ENCODE data around the gene SLC35E3. TPM values are rescaled to one million over a fixed set of nuclear protein-coding genes. Genes with fewer than 3 reads are reported as not detected.

The SLC35E3 gene
- total and polyA plus RNA-seq, 2 of the 13 experiments (the other 11 are each of a cell fraction or from before 2014, with no cell fraction given): 13.0 to 22.1 TPM

DNA sequence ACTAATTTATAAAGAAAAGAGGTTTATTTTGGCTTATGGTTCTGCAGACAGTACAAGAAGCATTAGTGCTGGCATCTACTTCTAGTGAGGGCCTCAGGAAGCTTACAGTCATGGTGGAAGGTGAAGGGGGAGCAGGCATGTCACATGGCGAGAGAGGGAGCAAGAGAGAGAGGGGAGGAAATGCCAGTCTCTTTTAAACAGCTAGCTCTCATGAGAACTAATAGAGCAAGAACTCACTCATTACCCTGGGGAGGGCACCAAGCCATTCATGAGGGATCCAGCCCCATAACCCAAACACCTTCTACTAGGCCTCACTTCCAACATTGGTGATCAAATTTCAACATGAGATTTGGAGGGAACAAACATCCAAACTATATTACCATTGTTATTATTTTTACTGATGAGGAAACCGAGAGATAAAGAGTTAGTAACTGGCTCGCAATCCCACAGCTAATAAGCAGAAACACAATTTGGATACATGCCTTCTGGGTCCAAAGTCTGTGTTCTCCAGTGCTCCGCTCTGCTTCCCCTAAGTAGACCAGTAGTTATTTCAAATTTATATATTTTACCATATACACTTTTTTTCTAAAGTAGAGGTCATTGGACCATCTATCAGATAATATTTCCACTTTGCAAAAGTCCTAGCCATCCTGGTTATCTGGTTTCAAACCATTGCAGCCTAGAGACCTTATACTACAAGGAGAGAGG lies 9.7 kb downstream of the SLC35E3 start:
- ATAC-seq (no peak), DNase-seq (ENCODE audit: low spot score) (no peak), FAIRE-seq (no peak)
- Histone ChIP-seq H3K4me2 (ENCODE audit: low read depth, low read length) (no peak overlapping the region), H3K27me3 (ENCODE audit: control insufficient read depth in 1 of 2, insufficient read depth in 2 of 2, low read length in 2 of 2) (no peaks in the 10 kb centered on the region), H3K36me3 (replicated peaks in 1 of 2; ENCODE audit: control insufficient read depth in 1 of 2, insufficient read depth in 2 of 2, low read length in 2 of 2) (peaks cover 2 to 46% of the 10 kb centered on the region in 2 experiments), H2AFZ (ENCODE audit: low read length) (no peak overlapping the region), H3K79me2 (ENCODE audit: insufficient read depth, low read length) (no peaks in the 10 kb centered on the region), H3K27ac (ENCODE audit: extremely low read length, insufficient read depth, low read length) (no peak overlapping the region), H3K9me3 (ENCODE audit: low read length) (no peaks in the 10 kb centered on the region), H4K20me1 (ENCODE audit: insufficient read depth, low read length) (no peaks in the 10 kb centered on the region), H3K4me1 (ENCODE audit: insufficient read depth, low read length) (no peaks in the 10 kb centered on the region), H3K9ac (ENCODE audit: insufficient read depth, low read depth, low read length) (no peak overlapping the region), H3K4me3 (replicated peaks in 1 of 3; ENCODE audit: insufficient read depth in 1 of 3, low read depth in 2 of 3, low read length in 3 of 3) (no peak overlapping the region)
- POLR2A ChIA-PET: no interaction called here
- TF ChIP-seq ZNF274 (CRISPR knock-in tag; IDR thresholded peaks at IDR 0.05) (no peak), ZNF816 (CRISPR knock-in tag; IDR thresholded peaks at IDR 0.05; ENCODE audit: borderline replicate concordance) (no peak), JDP2 (CRISPR knock-in tag; IDR thresholded peaks at IDR 0.05; ENCODE audit: borderline replicate concordance) (no peak), ZNF264 (CRISPR knock-in tag; IDR thresholded peaks at IDR 0.05) (no peak), BORCS8-MEF2B (CRISPR knock-in tag; IDR thresholded peaks at IDR 0.05) (no peak), KAT2B (IDR thresholded peaks at IDR 0.05; ENCODE audit: borderline replicate concordance, low read depth, low read length) (no peak), PLRG1 (conservative IDR thresholded peaks at IDR 0.05) (no peak), KLF15 (CRISPR knock-in tag; IDR thresholded peaks at IDR 0.05; ENCODE audit: borderline replicate concordance) (no peak), SMAD9 (CRISPR knock-in tag; IDR thresholded peaks at IDR 0.05) (no peak), NCOA2 (CRISPR knock-in tag; IDR thresholded peaks at IDR 0.05) (no peak), REPIN1 (CRISPR knock-in tag; IDR thresholded peaks at IDR 0.05; ENCODE audit: borderline replicate concordance, low read depth) (no peak), SMYD3 (CRISPR knock-in tag; IDR thresholded peaks at IDR 0.05) (no peak), ZFP36 (IDR thresholded peaks at IDR 0.05; ENCODE audit: borderline replicate concordance, low read depth, low read length, partially characterized antibody) (no peak), SIN3A (IDR thresholded peaks at IDR 0.05; ENCODE audit: borderline replicate concordance, low read depth, low read length) (no peak), ESRRA (CRISPR knock-in tag; IDR thresholded peaks at IDR 0.05; ENCODE audit: low read depth) (no peak)
- TF ChIP-seq, protein P1, sequence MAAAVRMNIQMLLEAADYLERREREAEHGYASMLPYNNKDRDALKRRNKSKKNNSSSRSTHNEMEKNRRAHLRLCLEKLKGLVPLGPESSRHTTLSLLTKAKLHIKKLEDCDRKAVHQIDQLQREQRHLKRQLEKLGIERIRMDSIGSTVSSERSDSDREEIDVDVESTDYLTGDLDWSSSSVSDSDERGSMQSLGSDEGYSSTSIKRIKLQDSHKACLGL (CRISPR knock-in tag; IDR thresholded peaks at IDR 0.05): no peak
- TF ChIP-seq, protein P2, sequence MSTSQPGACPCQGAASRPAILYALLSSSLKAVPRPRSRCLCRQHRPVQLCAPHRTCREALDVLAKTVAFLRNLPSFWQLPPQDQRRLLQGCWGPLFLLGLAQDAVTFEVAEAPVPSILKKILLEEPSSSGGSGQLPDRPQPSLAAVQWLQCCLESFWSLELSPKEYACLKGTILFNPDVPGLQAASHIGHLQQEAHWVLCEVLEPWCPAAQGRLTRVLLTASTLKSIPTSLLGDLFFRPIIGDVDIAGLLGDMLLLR (CRISPR knock-in tag; IDR thresholded peaks at IDR 0.05): no peak
- intact Hi-C loops (cut with micrococcal nuclease; ENCODE audit: unreplicated experiment) (no loop called here), in situ Hi-C loops (cut with HindIII; ENCODE audit: extremely low pct_ligation_motif_present, low pct_unique_long_range_greater_than_20kb) (no loop called here)
- CTCF ChIA-PET (ENCODE audit: low intra/inter-chr PET ratio, low total read pairs): no interaction called here
- WGBS (ENCODE audit: low lambda C conversion rate): 88% methylated on average over 4 of the region's 4 CpGs
- no TSS peak for BruUV-seq (replicated peaks)

Data from HepG2 (cell line).